Measurements from ENCODE around the gene RIPOR1.

RIPOR1 gene

DNA sequence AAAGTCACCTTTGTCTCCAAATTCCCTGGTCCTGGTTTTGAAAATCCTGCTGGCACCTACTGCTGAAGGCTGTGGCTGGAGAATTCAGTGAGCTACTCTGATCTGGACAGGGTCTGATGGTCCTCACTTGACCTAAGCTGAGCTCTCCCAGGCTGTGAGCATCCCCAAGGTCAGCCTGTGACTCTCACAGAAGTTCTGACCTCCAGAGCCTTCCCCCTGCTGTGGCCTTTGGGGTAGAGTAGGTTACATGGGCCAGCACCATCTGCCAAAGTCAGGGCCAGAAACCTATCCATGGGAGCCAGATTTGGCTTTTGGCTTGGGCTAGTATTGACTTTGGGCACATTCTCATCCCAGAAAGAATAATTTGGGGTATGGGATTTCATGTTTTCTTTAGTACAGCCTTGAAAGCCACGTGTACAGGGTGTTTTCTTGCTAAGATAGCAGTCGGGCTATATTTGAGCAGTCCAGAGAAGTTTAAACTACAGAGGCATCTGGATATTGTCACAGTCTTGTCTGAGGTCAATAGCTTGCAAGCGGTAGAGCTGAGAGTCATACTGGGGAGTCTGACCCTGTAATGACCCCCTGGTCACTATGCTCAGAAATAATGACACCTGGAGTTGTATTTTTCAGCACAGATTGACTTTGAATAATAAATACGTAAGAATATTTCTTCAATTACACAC is 39.1 kb upstream of the RIPOR1 start:
- peak; percentile 27; the same call in 1 of the 3 replicates for ATAC-seq
- TF ChIP-seq CREB5 (CRISPR knock-in tag; IDR thresholded peaks at IDR 0.05; ENCODE audit: low read depth), result no peak
- TF ChIP-seq RARB (CRISPR knock-in tag; IDR thresholded peaks at IDR 0.05), result no peak
- TF ChIP-seq TOX (CRISPR knock-in tag; IDR thresholded peaks at IDR 0.05; ENCODE audit: borderline replicate concordance), result no peak
- no peak for TF ChIP-seq ZC3H10 (CRISPR knock-in tag; IDR thresholded peaks at IDR 0.05)
- TF ChIP-seq ARNTL (CRISPR knock-in tag; IDR thresholded peaks at IDR 0.05; ENCODE audit: borderline replicate concordance, low read depth), result no peak
- TF ChIP-seq OSR1 (CRISPR knock-in tag; IDR thresholded peaks at IDR 0.05), result no peak
- TF ChIP-seq CSDC2 (CRISPR knock-in tag; IDR thresholded peaks at IDR 0.05), result no peak
- TF ChIP-seq CSRNP3 (CRISPR knock-in tag; IDR thresholded peaks at IDR 0.05), result no peak
- TF ChIP-seq ISL1 (CRISPR knock-in tag; IDR thresholded peaks at IDR 0.05), result no peak
- TF ChIP-seq SNAI2 (CRISPR knock-in tag; IDR thresholded peaks at IDR 0.05), result no peak
- TF ChIP-seq GLIS3 (CRISPR knock-in tag; IDR thresholded peaks at IDR 0.05), result no peak
- TF ChIP-seq POU6F1 (CRISPR knock-in tag; IDR thresholded peaks at IDR 0.05; ENCODE audit: borderline replicate concordance, low read depth), result no peak
- no peak for TF ChIP-seq ESRRG (CRISPR knock-in tag; IDR thresholded peaks at IDR 0.05)

GRCh38 chr16:67490335-67491096 is 38.1 kb upstream of the RIPOR1 start:
- TF ChIP-seq ZNF70 (CRISPR knock-in tag; IDR thresholded peaks at IDR 0.05), result no peak
- TF ChIP-seq, protein P1, sequence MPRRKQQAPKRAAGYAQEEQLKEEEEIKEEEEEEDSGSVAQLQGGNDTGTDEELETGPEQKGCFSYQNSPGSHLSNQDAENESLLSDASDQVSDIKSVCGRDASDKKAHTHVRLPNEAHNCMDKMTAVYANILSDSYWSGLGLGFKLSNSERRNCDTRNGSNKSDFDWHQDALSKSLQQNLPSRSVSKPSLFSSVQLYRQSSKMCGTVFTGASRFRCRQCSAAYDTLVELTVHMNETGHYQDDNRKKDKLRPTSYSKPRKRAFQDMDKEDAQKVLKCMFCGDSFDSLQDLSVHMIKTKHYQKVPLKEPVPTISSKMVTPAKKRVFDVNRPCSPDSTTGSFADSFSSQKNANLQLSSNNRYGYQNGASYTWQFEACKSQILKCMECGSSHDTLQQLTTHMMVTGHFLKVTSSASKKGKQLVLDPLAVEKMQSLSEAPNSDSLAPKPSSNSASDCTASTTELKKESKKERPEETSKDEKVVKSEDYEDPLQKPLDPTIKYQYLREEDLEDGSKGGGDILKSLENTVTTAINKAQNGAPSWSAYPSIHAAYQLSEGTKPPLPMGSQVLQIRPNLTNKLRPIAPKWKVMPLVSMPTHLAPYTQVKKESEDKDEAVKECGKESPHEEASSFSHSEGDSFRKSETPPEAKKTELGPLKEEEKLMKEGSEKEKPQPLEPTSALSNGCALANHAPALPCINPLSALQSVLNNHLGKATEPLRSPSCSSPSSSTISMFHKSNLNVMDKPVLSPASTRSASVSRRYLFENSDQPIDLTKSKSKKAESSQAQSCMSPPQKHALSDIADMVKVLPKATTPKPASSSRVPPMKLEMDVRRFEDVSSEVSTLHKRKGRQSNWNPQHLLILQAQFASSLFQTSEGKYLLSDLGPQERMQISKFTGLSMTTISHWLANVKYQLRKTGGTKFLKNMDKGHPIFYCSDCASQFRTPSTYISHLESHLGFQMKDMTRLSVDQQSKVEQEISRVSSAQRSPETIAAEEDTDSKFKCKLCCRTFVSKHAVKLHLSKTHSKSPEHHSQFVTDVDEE (CRISPR knock-in tag; IDR thresholded peaks at IDR 0.05), result no peak
- TF ChIP-seq RARB (CRISPR knock-in tag; IDR thresholded peaks at IDR 0.05), result no peak
- TF ChIP-seq CSRNP3 (CRISPR knock-in tag; IDR thresholded peaks at IDR 0.05), result no peak
- TF ChIP-seq ISL1 (CRISPR knock-in tag; IDR thresholded peaks at IDR 0.05), result no peak
- no peak for TF ChIP-seq POU6F1 (CRISPR knock-in tag; IDR thresholded peaks at IDR 0.05; ENCODE audit: borderline replicate concordance, low read depth)
- TF ChIP-seq CSDC2 (CRISPR knock-in tag; IDR thresholded peaks at IDR 0.05), result no peak
- no peak for TF ChIP-seq PATZ1 (CRISPR knock-in tag; IDR thresholded peaks at IDR 0.05; ENCODE audit: borderline replicate concordance)
- TF ChIP-seq TCF4 (CRISPR knock-in tag; IDR thresholded peaks at IDR 0.05; ENCODE audit: borderline replicate concordance), result no peak
- TF ChIP-seq PPARA (CRISPR knock-in tag; IDR thresholded peaks at IDR 0.05; ENCODE audit: borderline replicate concordance), result no peak
- no peak for TF ChIP-seq GLIS3 (CRISPR knock-in tag; IDR thresholded peaks at IDR 0.05)
- no peak for TF ChIP-seq ARNTL (CRISPR knock-in tag; IDR thresholded peaks at IDR 0.05; ENCODE audit: borderline replicate concordance, low read depth)
- no peak for TF ChIP-seq ZNF565 (CRISPR knock-in tag; conservative IDR thresholded peaks at IDR 0.05; ENCODE audit: low read depth)
- no peak for TF ChIP-seq CREB5 (CRISPR knock-in tag; IDR thresholded peaks at IDR 0.05; ENCODE audit: low read depth)
- no peak for TF ChIP-seq BACH2 (CRISPR knock-in tag; IDR thresholded peaks at IDR 0.05; ENCODE audit: borderline replicate concordance)
- TF ChIP-seq ZFP3 (CRISPR knock-in tag; IDR thresholded peaks at IDR 0.05), result no peak
- TF ChIP-seq SNAI2 (CRISPR knock-in tag; IDR thresholded peaks at IDR 0.05), result no peak
- ATAC-seq, result no peak

Data from SK-N-SH treated with all-trans-retinoic acid at 6 μM for 48 hours (cell line).